ENCODE measurements around the gene CIB4. TPM values are rescaled to one million over a fixed set of nuclear protein-coding genes. Genes with fewer than 3 reads are reported as not detected.

Gene CIB4
- total RNA-seq, 4 donors from 2014 or later, result not detected

GRCh38 chr2:26540306-26540705, 100.9 kb downstream of the CIB4 start:
- H3K27ac ChIP-seq (replicated peaks in 1 of 4), result no peak overlapping the region
- H3K4me3 ChIP-seq, result no peak overlapping the region
- TF ChIP-seq POLR2A (IDR thresholded peaks at IDR 0.05; ENCODE audit: low read depth) (no peak), POLR2AphosphoS5 (IDR thresholded peaks at IDR 0.05) (no peak), CTCF (IDR thresholded peaks at IDR 0.05) (no peak), EP300 (IDR thresholded peaks at IDR 0.05) (no peak)
- H3K36me3 ChIP-seq, result no peaks in the 10 kb centered on the region
- no peaks in the 10 kb centered on the region for H3K9me3 ChIP-seq
- DNase-seq (ENCODE audit: extremely low spot score), result no peak
- peaks cover 0 to 6% (median 0%) of the 10 kb centered on the region in 4 donors for H3K27me3 ChIP-seq
- WGBS, result 59% methylated on average over 9 of the region's 10 CpGs
- intact Hi-C loops (cut with DNase I), result no loop called here
- no peaks in the 10 kb centered on the region for H3K4me1 ChIP-seq

GRCh38 chr2:26537826-26538475, 103.2 kb downstream of the CIB4 start:
- Histone ChIP-seq H3K9me3 (no peaks in the 10 kb centered on the region), H3K4me3 (no peak overlapping the region), H3K27ac (replicated peaks in 1 of 4) (no peak overlapping the region), H3K4me1 (no peaks in the 10 kb centered on the region), H3K36me3 (no peaks in the 10 kb centered on the region), H3K27me3 (peaks cover 0 to 6% (median 0%) of the 10 kb centered on the region in 4 donors)
- no peak for DNase-seq (ENCODE audit: extremely low spot score)
- 86% methylated on average over 14 of the region's 14 CpGs for WGBS
- intact Hi-C loops (cut with DNase I), result no loop called here
- TF ChIP-seq POLR2AphosphoS5 (IDR thresholded peaks at IDR 0.05) (no peak), CTCF (IDR thresholded peaks at IDR 0.05) (no peak), POLR2A (IDR thresholded peaks at IDR 0.05; ENCODE audit: low read depth) (no peak), EP300 (IDR thresholded peaks at IDR 0.05) (no peak)

- H3K27ac ChIP-seq (replicated peaks in 1 of 4), result no peak overlapping the region
- H3K4me1 ChIP-seq, result no peaks in the 10 kb centered on the region
- 87% methylated on average over 15 of the region's 17 CpGs for WGBS
- H3K36me3 ChIP-seq, result no peaks in the 10 kb centered on the region
- no peak overlapping the region for H3K4me3 ChIP-seq
- no peak for DNase-seq (ENCODE audit: extremely low spot score)
- peaks cover 0 to 6% (median 0%) of the 10 kb centered on the region in 4 donors for H3K27me3 ChIP-seq
- no peak for TF ChIP-seq CTCF (IDR thresholded peaks at IDR 0.05)
- TF ChIP-seq EP300 (IDR thresholded peaks at IDR 0.05), result no peak
- no peak for TF ChIP-seq POLR2AphosphoS5 (IDR thresholded peaks at IDR 0.05)
- TF ChIP-seq POLR2A (IDR thresholded peaks at IDR 0.05; ENCODE audit: low read depth), result no peak
- intact Hi-C loops (cut with DNase I), result no loop called here
- no peaks in the 10 kb centered on the region for H3K9me3 ChIP-seq
Observed at GRCh38 chr2:26537069-26537825, 103.9 kb downstream of the CIB4 start.

- Histone ChIP-seq H3K9me3 (no peaks in the 10 kb centered on the region), H3K27ac (replicated peaks in 1 of 4) (no peak overlapping the region), H3K27me3 (peaks cover 0 to 6% (median 0%) of the 10 kb centered on the region in 4 donors), H3K36me3 (no peaks in the 10 kb centered on the region), H3K4me1 (no peaks in the 10 kb centered on the region), H3K4me3 (no peak overlapping the region)
- intact Hi-C loops (cut with DNase I), result no loop called here
- DNase-seq (ENCODE audit: extremely low spot score), result no peak
- 88% methylated on average over 17 of the region's 20 CpGs for WGBS
- TF ChIP-seq POLR2AphosphoS5 (IDR thresholded peaks at IDR 0.05) (no peak), EP300 (IDR thresholded peaks at IDR 0.05) (no peak), POLR2A (IDR thresholded peaks at IDR 0.05; ENCODE audit: low read depth) (no peak), CTCF (IDR thresholded peaks at IDR 0.05) (no peak)
Observed at GRCh38 chr2:26536371-26537068, 104.6 kb downstream of the CIB4 start.
